Measurements from ENCODE around the gene RPTOR.

Gene RPTOR

DNA sequence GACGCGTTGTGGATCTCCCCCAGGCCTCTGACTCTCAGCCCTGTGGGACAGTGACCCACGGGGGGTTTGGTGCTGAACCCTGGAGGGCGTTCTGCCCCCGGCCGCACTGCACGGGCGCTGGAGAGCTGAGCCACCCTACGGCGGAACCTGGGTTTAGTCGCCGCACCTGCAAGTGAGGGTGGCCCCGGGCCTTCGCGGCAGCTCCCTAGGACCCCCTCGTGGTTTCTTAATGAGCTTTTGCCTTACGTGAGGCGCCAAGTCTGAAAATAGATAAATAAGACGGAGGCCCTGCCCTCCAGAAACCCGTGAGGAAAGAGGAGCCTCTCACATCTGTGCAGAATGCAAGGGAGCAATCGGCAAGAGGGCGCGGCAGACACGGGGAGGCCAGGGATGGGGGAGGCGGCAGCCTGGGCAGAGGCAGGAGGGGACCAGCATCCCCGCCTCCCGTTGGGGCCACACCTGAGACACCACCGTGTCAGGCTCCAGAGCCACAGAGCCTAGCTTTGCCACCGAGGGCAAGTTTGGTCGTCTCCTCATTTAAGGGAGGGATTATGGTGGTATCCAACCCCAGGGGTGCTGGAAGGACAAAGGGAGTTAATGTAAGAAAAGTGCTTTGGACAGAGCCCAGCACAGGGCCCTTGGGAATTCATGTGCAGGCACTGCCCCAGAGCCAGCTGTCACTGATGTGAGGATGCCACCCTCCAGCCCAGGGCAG is 293.8 kb downstream of the RPTOR start:
- peak; percentile 73 for DNase-seq

DNA sequence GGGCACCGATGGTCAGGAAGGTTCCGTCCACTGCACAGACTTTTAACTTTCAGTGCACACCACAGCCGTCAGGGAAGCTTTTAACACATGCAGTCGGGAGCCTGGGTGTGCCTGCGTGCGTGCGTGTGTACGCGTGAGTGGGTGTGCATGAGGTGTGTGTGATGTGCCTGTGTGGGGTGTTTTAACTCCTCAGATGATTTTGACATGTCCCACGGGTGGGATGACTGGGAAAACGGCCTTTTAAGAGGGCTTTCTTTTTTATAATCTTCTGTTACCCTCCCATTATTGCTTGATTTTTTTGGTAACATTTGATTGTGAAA is 294.3 kb downstream of the RPTOR start:
- DNase-seq: no peak

DNA sequence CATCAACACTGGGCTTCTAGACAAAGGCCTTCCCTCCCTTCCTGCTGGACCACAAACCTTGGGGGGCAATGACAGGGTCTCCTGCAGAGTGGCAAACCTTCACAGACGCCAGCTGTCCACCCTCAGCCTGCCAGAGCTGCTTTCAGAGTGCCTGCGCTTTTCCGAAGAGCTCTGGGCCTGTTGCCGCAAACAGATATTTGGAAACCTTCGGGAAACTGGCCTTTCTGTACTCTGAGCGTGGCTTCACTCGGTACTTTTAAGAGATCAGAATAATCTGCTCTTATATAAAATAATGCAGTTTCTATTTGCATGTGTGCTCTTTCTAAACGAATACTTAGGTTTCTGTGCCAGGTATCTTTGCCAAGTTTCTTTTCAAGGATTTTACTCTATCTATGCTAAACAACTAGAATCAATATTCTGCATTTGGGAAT is 294.9 kb downstream of the RPTOR start:
- no peak for DNase-seq

DNA sequence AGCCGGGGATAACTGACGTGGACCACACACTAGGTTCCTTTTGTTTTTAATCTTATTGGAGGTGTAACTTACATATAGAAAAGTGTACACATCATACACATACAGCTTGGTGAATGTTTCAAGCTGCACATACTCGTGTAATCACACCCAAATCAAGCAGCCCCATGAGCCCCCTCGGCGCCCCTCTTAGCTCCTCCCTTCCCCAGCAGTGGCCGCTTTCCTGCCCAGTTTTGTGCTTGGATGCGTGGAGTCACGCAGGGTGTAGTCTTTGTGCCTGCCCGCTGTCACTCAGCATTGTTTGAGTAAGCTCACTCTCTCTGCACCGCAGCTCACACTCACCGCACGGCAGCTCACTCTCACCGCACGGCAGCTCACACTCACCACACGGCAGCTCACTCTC is 295.3 kb downstream of the RPTOR start:
- DNase-seq: no peak

DNA sequence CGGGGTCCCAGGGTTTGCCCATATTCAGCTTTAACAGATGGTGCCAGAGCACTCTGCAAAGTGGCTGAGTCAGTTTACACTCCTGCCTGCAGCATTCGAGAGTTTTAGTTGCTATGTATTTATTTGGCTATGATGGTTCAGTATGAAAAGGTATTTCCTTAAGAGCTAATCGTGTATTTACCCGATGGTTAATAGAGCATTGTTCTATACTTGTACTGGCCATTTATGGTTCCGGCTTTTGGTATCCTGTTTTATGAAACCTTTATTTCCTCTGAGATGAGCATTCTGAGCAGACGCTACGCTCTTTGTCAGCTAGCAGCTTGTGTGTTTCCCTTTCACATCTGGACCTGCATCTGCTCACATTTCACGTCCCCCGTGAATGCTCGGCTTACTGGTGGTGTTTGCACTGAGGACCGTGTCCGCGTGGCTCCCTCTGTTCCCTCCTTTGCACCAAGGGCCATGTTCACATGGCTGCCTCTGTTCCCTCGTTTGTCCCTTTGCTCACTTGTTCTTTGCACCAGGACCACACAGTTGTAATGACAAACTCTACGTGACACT is 297.9 kb downstream of the RPTOR start:
- peak; percentile 54 for DNase-seq

DNA sequence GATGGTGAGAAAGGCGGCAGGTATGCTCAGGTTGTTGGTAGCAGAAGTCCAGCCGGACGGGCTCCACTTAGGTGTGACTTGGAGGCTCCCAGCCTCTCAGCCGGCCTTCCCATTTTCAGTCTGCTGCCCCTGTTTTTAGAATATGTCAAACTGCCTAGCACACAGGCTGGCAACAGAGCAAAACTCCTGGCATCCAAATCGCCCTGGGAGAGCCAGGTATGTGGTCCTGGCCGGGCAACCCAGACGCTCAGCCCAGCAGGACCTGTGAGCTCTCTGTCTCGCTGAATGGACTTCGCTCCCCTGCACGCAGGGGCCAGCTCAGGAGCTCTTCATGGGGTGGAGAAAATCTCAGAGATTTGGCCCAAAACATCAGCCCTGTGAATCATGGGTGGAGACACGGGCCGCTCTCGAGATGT is 299.1 kb downstream of the RPTOR start:
- DNase-seq: no peak

DNA sequence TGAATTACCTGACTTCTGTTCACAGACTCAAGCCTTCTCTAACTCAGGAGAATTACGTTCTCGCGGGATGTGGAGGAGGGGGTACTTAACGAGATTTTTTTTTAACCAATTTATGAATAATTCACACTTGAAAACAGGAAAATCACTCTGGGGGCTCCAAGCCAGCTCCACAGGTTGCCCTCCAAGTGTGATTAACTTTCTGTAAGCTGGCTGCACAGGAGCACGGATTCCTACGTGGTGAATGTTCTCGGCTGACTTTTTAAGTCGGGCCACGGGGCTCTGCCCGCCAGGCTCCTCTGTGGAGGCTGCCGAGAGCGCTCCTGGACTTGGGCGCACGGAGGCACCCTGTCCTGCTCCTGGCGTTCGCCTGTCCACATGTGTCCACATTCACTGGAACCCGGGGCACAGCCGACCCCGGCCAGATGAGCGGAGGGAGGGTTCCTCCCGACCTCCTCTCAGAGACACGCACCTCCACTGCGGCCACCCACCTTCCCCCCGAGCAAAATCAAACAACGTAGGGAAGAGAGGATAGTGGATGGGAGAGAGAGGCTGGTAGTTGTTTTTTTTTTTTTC is 299.9 kb downstream of the RPTOR start:
- no peak for DNase-seq

DNA sequence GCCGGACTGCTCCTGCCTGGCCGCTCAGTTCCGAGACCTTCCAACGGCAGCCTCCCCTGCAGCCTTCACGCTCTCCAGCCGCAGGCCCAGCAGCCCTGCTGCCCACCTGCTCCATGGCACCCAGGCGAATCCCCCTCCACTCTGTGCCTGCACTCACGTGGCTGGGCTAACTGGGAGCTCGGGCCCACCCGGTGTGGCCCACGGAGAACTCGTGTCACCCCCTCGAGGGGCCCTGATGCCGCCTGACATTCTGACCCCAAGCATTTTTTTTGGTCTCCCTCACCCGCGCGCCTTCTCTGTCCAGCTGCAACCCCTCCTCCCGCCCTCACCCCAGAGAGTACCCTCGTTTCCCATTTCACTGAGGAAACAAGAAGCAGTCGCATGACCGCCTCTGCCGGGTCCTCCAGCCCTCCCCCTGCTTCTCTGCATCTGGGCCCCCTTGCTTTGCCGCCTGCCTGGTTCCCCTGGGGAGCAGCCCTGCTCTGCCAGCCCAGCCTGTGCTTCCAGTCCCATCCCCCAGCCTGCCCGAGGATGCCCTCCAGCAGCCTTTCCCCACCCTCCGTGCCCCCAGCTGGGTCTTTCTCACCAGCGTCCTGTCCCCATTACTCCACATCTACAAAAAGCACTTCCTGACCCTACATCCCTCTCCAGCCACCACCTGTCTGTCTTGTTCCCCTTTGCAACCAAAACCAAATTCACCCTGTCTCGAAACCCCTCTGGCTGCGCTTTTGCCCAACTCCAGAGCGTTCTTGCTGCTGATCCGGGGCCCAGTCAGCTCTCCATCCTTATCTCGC is 300.6 kb downstream of the RPTOR start:
- peak; percentile 67 for DNase-seq

DNA sequence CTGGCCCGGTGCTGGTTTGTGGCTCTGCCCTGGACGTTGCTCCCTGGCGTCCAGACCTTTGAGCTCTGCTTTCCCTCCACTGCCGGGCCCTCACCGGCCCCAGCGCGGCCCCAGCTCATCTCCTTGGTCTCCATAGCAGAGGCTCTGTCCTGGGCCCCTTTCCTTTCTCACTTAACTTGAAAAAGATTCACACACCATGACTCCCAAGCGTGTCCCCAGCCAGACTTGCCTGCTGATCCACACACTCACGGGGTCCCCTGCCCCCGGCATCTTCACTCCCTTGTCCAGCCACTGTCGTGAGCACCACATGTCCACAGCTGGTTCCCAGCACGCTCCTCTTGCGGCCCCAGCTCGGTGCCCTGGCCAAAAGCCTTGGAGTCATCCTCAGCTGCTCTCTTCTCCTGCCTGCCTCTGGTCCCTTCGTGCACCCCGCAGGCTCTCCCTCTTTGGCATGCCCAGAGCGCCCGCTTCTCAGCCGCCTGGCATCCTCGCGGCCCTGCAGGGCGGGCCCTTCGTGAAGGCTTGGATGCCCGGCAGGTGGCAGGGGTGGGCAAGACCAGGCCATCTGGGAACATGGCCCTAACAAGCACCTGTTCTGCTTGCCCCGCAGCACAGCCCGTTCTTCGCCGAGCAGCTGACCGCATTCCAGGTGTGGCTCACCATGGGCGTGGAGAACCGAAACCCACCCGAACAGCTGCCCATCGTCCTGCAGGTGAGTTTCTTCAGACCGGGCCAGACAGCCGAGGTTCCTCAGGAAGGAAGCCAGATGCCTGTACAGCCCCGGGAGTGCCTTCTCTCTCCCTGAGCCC is 301.4 kb downstream of the RPTOR start:
- DNase-seq: no peak

DNA sequence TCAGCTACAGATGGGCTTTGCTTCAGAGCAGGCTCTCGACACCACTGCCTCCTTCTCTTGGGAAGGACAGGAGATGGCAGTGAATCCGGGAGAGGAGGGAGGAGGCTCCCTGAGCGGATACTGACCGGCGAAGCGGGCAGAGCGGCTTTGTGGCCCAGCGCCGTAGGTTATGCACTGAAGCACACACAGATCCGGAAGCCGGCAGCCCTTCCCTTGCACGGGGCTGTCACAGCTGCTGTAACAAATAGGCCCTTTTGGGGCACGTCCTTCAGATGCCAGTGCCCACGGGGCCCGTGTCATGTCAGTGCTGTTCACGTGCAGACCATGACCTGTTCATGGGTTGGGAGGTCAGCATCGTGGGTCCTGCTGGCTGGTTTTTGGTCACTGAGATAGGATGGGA is 302.3 kb downstream of the RPTOR start:
- DNase-seq: no peak

DNA sequence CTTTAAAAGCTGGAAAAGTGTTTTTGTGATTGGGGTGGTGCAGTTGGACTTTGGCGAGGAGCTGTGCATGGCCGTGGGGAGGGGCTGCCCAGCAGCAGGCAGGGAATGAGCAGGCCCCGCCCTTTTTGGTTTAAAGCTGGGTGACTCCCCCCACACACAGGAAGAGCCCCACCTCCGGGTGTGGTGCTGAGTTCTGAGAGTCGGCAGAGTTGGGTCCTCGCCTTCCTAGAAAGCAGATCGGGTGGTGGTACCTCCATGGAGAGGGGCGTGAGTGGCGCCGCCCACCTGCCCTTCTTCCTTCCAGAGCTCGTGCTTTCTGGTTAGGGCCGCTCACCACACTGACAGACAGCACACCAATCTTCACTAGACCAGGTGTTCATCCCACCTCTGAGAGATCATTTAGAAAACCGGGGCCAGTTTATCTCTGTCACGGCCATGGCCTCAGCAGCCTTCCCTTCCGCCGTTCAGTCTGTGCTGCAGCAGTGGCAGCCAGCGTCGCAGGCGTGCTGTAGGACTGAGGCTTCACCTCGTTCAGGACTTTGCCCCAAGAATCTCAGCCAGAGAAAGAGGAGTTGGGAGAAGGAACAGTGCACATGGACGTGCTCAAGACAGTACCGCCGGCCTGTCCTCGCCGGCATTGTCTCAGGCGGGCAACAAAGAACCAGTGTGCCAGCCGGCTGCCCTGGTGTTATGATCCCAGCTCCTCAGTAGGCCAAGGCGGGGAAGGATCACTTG is 303.0 kb downstream of the RPTOR start:
- no peak for DNase-seq

DNA sequence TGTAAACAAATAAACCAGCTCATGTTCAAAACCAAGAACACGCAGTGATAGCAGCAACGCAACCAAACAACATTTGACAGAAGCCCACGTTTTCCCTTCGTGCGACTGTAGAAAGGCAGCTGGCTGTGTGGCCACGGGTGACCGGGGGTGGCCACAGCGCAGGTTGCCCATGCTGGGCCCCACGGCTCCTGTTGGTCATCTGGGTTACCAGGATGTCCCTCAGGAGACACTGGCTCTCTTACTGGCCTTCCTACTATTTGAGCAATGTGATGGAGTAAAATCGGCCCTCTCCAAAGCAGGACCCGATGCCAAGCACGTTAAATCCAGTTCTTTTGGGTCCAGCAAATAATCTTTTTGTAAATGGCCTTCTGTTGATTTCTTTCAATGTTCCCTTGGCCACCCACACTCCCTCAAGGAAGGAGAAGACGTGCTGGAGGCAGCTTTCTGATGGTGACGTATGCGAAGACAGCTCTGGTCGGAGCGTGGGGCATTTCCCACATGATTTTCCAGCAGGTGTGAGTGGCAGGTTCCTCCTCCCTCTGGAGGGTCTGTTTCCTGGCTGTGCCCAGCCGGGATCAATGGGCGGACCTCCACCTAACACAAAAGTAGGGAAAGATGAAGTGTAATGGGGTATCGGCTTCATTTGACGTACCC is 303.9 kb downstream of the RPTOR start:
- no peak for DNase-seq

DNA sequence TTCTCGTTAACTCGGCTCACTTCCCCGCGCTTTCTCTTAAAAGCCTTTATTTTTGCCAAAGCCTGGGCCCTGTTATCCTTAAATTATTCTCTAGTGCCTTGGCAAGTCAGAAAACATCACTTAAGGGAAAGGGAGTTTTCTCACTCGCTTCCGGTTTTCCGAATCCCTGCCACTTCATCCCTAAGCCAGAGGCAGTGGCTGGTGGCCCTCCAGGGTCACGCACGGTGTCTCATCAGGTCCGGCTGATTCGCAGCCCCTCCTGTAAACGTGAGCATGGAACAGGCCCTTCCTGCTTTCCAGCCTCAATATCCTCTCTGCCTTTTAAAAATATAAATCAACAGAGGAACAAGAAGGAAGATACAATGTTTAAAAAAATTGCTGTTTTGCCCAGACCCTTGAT is 304.5 kb downstream of the RPTOR start:
- no peak for DNase-seq

DNA sequence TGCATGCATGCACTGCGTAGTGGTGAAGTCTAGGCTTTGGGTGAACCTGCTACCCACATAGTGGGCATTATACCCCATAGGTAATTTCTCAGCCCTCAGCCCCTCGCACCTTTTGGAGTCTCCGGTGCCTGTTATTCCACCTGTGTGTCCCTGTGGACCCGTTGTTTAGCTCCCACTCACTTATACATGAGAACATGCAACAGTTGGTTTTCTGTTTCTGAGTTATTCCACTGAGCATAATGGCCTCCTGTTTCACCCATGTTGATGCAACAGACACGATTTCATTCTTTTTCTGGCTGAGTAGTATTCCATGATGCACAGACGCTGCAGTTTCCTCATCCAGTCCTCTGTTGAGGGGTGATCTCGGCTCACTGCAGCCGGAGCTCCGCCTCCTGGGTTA is 305.5 kb downstream of the RPTOR start:
- no peak for DNase-seq

DNA sequence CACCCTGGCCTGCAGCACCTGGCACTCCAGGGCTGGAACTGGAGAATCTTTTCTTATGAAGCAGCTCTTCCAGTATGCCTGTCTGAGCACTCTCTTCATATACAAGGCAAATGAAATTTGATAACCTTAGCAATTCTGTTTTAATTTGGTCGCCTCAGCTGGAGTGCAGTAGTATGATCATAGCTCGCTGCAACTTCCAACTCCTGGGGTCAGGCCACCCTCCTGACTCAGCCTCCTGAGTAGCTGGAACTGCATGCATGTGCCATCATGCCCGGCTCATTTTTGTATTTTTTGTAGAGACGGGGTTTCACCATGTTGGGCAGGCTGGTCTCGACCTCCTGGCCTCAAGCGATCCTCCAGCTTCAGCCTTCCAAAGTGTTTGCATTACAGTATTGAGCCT is 306.2 kb downstream of the RPTOR start:
- peak; percentile 30 for DNase-seq

DNA sequence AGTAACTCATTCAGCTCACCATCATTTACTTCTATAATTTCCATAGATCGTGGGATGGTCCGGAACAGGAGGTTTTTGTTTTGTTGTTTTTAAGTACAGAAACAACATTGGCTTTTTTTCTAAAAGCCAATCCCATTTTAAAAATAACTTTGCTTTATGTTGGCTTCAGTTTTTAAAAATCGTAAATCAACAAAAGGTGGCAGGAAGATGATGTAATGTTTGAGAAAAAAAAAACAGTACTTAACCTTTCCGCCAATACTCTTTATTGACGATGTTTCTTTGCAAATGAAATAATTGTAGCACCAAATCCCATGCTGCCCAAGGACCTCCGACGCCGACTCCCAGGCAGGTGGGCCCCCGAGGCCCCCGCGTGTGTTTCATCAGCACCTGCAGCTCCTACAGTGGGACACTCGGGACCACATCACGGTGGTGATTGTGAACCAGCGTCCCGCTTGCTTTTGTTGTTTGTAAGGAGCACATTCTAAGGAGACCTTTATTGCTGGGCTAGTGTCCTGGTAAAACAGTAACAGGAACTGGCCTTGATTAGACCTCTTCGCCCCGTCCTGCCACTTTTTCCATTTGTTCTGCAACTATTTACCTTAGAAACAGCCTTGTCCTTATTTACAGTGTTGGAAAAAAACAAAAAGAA is 306.8 kb downstream of the RPTOR start:
- DNase-seq: no peak

DNA sequence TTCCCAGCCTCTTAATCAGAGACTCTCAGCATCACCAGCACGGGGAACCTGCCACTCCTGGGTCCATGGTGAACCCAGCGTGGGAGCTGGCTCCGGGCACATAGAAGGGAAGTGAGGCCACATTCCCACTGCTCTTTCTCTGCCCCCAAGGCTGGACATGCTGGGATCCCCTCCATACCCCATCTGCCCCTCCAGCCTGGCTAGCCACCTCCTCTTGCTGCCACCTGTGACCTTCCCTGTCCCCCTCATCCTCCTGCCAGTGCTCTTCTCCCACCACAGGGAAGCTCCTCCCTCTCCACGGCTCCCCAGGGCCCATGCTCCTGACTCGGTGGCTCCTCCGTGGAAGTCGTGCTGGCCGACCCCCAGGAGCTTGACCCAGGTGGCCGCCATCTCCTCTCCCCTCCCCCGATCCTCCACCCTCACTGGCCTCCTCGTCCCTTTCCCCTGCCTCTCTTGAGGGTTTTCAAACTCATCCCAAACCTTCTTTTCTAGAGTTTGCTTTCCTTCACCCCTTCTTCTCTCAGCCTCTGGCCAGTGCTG is 307.9 kb downstream of the RPTOR start:
- DNase-seq: no peak

DNA sequence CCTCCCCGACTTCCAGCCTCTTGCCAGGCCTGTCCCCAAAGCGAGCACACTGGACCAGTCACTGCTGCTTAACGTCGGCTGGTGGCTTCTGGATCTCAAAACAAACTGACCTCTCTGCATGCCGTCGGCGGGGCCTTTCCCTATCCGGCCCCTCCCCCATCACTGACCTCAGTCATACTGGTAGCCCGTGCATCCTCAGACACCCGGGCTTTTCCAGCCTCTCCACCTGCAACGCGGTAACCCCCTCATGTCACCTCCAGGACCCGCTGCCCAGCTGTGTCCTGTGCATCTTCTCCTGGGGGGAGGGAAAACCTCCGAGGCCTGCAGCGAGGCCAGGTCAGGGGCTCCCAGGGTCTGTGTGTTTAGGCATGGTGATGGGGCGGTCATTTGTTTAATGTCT is 308.4 kb downstream of the RPTOR start:
- DNase-seq: no peak

DNA sequence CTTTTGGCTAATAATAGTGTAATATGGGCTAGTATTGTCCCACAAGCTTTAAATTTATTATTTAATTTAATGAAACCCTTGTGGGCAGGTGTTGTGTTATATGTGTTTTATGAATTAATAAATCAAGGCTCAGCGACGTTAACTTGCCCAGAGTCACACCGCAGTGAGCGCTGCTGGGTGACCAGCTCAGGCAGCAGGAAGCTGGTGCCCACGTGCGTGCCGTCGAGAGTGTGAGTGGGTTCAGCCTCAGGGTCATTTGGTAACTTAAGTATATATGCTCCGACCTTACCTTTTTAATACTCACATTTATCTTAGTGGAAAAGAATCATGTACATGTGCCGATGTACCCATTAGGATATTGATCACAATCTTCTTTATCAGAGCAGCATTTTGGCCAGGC is 309.6 kb downstream of the RPTOR start:
- no peak for DNase-seq

DNA sequence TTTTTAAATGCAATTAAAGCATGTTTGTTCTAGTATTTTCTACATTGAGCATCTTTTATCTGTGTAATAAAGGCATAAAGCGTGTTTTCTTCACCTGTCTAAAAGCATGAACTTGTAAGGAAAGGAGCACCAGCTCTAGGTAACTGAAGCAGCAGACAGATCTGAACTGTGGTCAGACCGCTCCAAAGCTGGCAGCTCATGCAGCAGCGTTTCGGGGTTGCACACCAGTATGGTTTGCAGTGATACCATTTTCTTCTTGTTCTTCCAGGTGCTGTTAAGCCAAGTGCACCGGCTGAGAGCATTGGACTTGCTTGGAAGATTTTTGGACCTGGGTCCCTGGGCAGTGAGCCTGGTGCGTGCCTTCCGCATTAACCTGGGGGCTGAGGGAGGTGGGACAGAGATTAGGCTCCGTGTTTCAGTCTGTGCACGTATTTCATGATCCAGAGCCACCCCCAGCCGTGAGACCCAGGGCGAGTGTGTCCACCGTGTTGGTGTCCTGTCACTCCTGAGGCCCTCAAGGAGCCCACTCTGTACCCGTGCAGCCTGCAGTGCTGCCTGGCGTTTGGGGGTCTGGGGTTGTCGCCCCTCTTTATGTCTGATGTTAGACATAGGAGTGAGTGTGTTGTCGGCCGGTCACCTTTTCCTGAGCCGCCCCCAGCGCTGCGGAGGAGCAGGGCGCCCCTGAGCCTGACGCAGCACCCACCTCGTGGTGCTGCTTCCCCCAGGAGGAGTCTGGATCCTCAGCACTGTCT is 310.7 kb downstream of the RPTOR start:
- no peak for DNase-seq
